ENCODE measurements around the gene ZNF446. TPM values are rescaled to one million over a fixed set of nuclear protein-coding genes. Genes with fewer than 3 reads are reported as not detected.
"Not testable (repeated sequence)": the region's sequence is repeated elsewhere in the genome, so short reads cannot be mapped to it uniquely, and the experiment has no call there.

Gene ZNF446
- total RNA-seq, 2 donors from 2014 or later: 8.2 to 10.4 TPM

DNA sequence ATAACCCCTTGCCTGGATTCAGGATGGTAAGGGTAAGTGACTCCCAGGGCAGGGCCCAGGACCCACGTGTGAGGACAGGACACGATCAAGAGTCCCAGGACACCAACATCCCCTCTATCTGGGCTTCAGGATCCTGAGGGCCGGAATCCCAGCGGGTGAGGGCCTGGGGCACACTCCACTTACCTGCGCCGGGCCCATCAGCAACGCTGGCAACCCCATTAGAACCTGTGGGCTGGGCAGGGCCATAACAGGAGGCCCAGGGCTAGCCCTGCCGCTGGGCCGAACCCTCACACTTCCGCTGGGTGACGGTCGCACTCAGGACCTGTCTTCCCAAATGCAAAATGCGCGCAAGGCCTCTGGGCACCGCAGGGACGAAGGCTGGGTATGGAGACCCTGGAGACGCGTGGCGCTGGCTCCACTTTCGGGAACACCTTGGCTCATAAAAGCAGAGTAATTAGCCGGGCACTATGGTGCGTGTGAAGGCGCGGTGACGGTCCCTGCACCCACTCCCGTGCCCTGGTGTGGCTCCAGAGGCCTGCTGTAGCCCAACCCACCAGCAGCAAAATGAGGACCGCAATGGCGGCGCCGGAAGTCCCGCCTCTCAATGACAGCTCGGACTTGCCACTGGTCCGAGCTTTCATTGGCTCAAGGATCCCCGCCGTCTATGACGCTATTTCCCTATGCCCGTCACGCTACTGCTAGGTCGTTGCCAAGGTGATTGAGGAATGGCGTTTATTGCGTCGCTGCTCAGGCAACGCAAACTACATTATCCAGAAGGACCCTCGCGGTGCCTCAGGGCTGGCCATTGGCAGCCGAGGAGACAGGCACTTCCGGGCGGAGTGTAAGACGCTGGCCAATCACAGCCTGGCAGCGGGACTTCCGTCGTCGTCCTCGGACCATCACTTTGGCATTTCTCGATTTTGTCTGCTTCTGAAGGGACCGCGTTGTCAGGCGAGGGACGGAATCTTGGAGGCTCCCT is 36.3 kb upstream of the ZNF446 start, which contains the start of gene ZNF132:
ZNF132 (minus strand) TSS at position 578 of the 979 bp plus-strand sequence; CDS start at position 246, 332 bp downstream.
- Histone ChIP-seq H3K27ac (peak within 1 kb of the TSS in 3 of 4 donors; percentile 12 to 70 (median 70)), H3K36me3 (replicated peaks in 1 of 2; ENCODE audit: insufficient read depth in 1 of 2, low read depth in 2 of 2) (peaks cover 12 to 14% of the 10 kb centered on the region in 2 donors), H3K4me1 (peaks cover 17% of the 10 kb centered on the region), H3K4me3 (peak within 1 kb of the TSS; percentile 30 to 44), H3K9me3 (peaks cover 0 to 42% (median 0%) of the 10 kb centered on the region in 3 donors), H3K27me3 (no peaks in the 10 kb centered on the region)
- WGBS, 2 donors: 3 to 31% methylated on average over 4 to 56 of the region's 59 CpGs
- ATAC-seq (peak; percentile 99), DNase-seq (peak; percentile 95 to 99 (median 97))
- intact Hi-C loops (cut with DNase I): no loop called here
- peak in 2 of 3 donors; percentile 51 to 55 for TF ChIP-seq POLR2A (IDR thresholded peaks at IDR 0.05)
- TF ChIP-seq, protein P1, sequence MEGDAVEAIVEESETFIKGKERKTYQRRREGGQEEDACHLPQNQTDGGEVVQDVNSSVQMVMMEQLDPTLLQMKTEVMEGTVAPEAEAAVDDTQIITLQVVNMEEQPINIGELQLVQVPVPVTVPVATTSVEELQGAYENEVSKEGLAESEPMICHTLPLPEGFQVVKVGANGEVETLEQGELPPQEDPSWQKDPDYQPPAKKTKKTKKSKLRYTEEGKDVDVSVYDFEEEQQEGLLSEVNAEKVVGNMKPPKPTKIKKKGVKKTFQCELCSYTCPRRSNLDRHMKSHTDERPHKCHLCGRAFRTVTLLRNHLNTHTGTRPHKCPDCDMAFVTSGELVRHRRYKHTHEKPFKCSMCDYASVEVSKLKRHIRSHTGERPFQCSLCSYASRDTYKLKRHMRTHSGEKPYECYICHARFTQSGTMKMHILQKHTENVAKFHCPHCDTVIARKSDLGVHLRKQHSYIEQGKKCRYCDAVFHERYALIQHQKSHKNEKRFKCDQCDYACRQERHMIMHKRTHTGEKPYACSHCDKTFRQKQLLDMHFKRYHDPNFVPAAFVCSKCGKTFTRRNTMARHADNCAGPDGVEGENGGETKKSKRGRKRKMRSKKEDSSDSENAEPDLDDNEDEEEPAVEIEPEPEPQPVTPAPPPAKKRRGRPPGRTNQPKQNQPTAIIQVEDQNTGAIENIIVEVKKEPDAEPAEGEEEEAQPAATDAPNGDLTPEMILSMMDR (IDR thresholded peaks at IDR 0.05): no peak

DNA sequence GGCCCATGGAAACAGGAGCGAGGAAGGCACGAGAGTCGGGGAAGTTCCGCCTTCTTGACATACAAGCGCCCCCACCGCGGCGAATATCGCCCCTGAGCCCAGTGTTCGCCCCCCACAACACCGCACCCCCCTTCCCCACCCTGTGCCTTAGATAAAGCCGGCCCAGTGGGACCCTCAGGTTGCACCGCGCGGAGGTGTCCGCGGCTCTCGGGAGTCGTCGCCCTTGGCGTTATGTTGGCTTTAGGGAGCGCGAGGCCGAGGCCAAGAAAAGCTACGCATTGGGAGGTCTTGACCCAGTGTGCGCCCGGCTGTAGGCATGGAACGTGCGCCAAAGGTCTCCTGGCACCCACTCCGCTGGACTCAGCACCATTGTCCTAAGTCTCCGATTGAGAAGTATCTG is 35.6 kb upstream of the ZNF446 start:
- peak overlapping the region in 3 of 4 donors; percentile 12 to 70 (median 70) for H3K27ac ChIP-seq
- peaks cover 0 to 35% (median 0%) of the 10 kb centered on the region in 3 donors for H3K9me3 ChIP-seq
- H3K4me3 ChIP-seq: peak overlapping the region; percentile 25 to 30
- WGBS, 2 donors: 9 to 61% methylated on average over 2 to 27 of the region's 31 CpGs
- H3K4me1 ChIP-seq: peaks cover 17% of the 10 kb centered on the region
- TF ChIP-seq, protein P1 (IDR thresholded peaks at IDR 0.05): no peak
- TF ChIP-seq POLR2A (IDR thresholded peaks at IDR 0.05): no peak
- peaks cover 7 to 10% of the 10 kb centered on the region in 2 donors for H3K36me3 ChIP-seq (replicated peaks in 1 of 2; ENCODE audit: insufficient read depth in 1 of 2, low read depth in 2 of 2)
- DNase-seq (peak in 1 of 4 donors; percentile 17), ATAC-seq (no peak)
- no peaks in the 10 kb centered on the region for H3K27me3 ChIP-seq
- intact Hi-C loops (cut with DNase I): no loop called here

DNA sequence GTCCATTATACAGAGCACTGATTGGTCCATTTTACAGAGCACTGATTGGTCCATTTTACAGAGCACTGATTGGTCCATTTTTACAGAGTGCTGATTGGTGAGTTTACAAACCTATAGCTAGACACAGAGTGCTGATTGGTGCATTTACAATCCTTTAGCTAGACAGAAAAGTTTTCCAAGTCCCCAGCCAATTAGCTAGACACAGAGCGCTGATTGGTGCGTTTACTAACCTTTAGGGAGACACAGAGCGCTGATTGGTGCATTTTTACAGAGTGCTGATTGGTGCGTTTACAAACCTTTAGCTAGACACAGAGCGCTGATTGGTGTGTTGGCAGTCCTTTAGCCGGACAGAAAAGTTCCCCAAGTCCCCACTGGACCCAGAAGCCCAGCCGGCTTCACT is 33.2 kb upstream of the ZNF446 start:
- H3K27me3 ChIP-seq; DNase-seq; H3K27ac ChIP-seq; H3K4me3 ChIP-seq; ATAC-seq; H3K36me3 ChIP-seq (replicated peaks in 1 of 2; ENCODE audit: insufficient read depth in 1 of 2, low read depth in 2 of 2); intact Hi-C loops (cut with DNase I): not testable (repeated sequence)
- Histone ChIP-seq H3K9me3 (peaks cover 0 to 13% (median 0%) of the 10 kb centered on the region in 3 donors), H3K4me1 (peaks cover 17% of the 10 kb centered on the region)
- WGBS, 2 donors: 84 to 85% methylated on average over 7 of the region's 7 CpGs

DNA sequence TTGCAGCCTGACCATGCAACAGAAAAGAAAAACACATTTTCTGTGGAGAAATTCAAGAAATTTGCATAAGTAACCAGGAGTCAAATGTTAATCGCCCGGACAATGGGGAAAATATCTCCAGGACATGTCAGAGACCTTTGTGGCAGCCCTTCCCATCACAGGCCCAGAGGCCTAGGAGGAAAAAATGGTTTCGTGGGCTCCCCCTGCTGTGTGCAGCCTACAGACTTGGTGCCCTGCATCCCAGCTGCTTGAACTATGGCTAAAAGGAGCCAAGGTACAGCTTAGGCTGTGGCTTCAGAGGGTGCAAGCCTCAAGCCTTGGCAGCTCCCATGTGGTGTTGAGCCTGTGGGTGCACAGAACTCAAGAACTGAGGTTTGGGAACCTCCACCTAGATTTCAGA is 27.3 kb upstream of the ZNF446 start:
- H3K4me1 ChIP-seq: peaks cover 13% of the 10 kb centered on the region
- ATAC-seq; H3K27ac ChIP-seq; intact Hi-C loops (cut with DNase I); DNase-seq; H3K9me3 ChIP-seq; H3K4me3 ChIP-seq; H3K27me3 ChIP-seq; H3K36me3 ChIP-seq (replicated peaks in 1 of 2; ENCODE audit: insufficient read depth in 1 of 2, low read depth in 2 of 2): not testable (repeated sequence)
- WGBS, 2 donors: 70% methylated on average over 3 of the region's 3 CpGs

DNA sequence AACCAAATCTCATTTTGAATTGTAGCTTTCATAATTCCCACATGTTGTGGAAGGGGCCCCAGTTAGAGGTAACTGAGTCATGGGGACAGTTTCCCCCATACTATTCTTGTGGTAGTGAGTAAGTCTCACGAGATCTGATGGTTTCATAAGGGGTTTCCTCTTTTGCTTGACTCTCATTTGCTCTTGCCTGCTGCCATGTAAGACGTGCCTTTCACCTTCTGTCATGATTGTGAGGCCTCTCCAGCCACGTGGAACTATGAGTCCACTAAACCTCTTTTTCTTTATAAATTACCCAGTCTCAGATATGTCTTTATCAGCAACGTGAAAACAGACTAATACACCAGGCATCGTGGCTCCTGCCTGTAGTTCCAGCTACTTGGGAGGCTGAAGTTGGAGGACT is 26.2 kb upstream of the ZNF446 start:
- DNase-seq; H3K9me3 ChIP-seq; ATAC-seq; H3K27me3 ChIP-seq; H3K27ac ChIP-seq; H3K4me3 ChIP-seq; intact Hi-C loops (cut with DNase I); H3K36me3 ChIP-seq (replicated peaks in 1 of 2; ENCODE audit: insufficient read depth in 1 of 2, low read depth in 2 of 2): not testable (repeated sequence)
- WGBS, 2 donors: 53 to 67% methylated on average over 5 of the region's 5 CpGs
- peaks cover 13% of the 10 kb centered on the region for H3K4me1 ChIP-seq

DNA sequence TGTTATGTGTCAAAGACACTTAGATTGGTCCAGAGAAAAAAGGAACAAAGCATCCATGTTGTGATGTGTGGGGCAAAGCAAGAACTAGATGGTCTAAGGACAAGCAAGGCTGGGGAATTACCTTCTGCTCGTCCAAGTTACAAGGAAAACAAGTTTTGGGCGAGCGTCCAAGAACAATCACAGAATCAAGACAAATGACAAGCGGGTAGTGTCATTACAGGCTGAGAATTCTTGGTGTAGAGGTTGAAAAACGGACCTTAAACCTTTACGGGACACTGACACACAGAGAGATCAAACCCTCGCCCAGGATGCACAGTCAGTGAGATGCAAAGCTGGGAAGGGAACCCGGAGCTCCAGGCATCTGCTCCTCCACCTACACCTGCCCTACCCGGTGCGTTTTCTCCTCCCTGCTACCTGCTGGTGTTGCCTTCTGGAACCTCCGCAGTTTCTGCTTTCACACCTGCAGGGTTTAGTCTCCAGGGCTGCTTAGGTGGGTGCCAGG is 25.2 kb upstream of the ZNF446 start:
- H3K27ac ChIP-seq: peak overlapping the region; percentile 9 to 78 (median 63)
- no peaks in the 10 kb centered on the region for H3K27me3 ChIP-seq
- peaks cover 13% of the 10 kb centered on the region for H3K4me1 ChIP-seq
- intact Hi-C loops (cut with DNase I): no loop called here
- H3K36me3 ChIP-seq (replicated peaks in 1 of 2; ENCODE audit: insufficient read depth in 1 of 2, low read depth in 2 of 2): no peaks in the 10 kb centered on the region
- TF ChIP-seq, protein P1 (IDR thresholded peaks at IDR 0.05): no peak
- peak overlapping the region; percentile 27 to 85 for H3K4me3 ChIP-seq
- no peaks in the 10 kb centered on the region for H3K9me3 ChIP-seq
- DNase-seq (peak; percentile 47 to 59 (median 53)), ATAC-seq (peak; percentile 39)
- 2 to 3% methylated on average over 8 to 11 of the region's 11 CpGs for WGBS, 2 donors
